Stomach (tissue), 9 donors: ENCODE measurements around the gene WDR62. TPM values are rescaled to one million over a fixed set of nuclear protein-coding genes. Genes with fewer than 3 reads are reported as not detected.

Experiments used
- DNase-seq, 2 donors: peaks; one replicate each; pipeline versions ENCODE4 v3.0.0 to v3.0.0-alpha.2; 2013 to 2019
- H3K27ac ChIP-seq, 5 donors: fragments of 200-600 bp in 4 of 5; sonication (generic) in 4 of 5; one replicate each; pipeline ENCODE4 v1.5.1; 2013 to 2019; ENCODE audit warnings: mild to moderate bottlenecking in 1 of 5, moderate library complexity in 1 of 5
- H3K27me3 ChIP-seq, 3 donors: fragments of 200-600 bp; sonication (generic); one replicate each; pipeline ENCODE4 v1.5.1; 2017 to 2019; ENCODE audit warnings: mixed run types in 1 of 3
- H3K36me3 ChIP-seq, 4 donors: fragments of 200-600 bp; sonication (generic); 1 replicate in 3 of 4; 2 replicates in 1 of 4; pipeline ENCODE4 v1.5.1; 2016 to 2019
- H3K4me1 ChIP-seq, 4 donors: fragments of 200-600 bp; sonication (generic); one replicate each; pipeline ENCODE4 v1.5.1; 2016 to 2019
- H3K4me3 ChIP-seq, 4 donors: fragments of 200-600 bp; sonication (generic) in 3 of 4; one replicate each; pipeline ENCODE4 v1.5.1; 2016 to 2019; ENCODE audit warnings: mild to moderate bottlenecking in 1 of 4
- H3K9me3 ChIP-seq, 4 donors: fragments of 200-600 bp; sonication (generic); one replicate each; pipeline ENCODE4 v1.5.1; 2016 to 2019
- CTCF ChIP-seq, 7 experiments: fragments of 450-650 bp in 4 of 7; fragments of 200-600 bp in 3 of 7; sonication (generic) in 3 of 7; IDR thresholded peaks; one replicate each; pipeline ENCODE4 v1.5.1; 2016 to 2019; ENCODE audit warnings: antibody characterized with exemption in 7 of 7, control low read depth in 2 of 7, mild to moderate bottlenecking in 1 of 7
- EP300 ChIP-seq: sonication (generic); formaldehyde crosslinking; IDR thresholded peaks from one replicate; pipeline ENCODE4 v1.6.1; 2017; ENCODE audit warnings: antibody characterized with exemption
- POLR2A ChIP-seq, 4 donors: fragments of 450-650 bp; IDR thresholded peaks; one replicate each; pipeline ENCODE4 v1.6.1; 2016; ENCODE audit warnings: antibody characterized with exemption in 4 of 4, control low read depth in 2 of 4, mild to moderate bottlenecking in 1 of 4, moderate library complexity in 1 of 4
- POLR2AphosphoS5 ChIP-seq, 3 donors: sonication (generic); formaldehyde crosslinking; IDR thresholded peaks; one replicate each; pipeline ENCODE4 v1.6.1; 2016; ENCODE audit warnings: antibody characterized with exemption in 3 of 3
- WGBS, 5 donors: extraction: QIAGEN DNeasy Blood & Tissue Kit in 3 of 5; methylation state at CpG; one replicate each; pipeline versions ENCODE4 v1.1.5 to v1.1.7; 2013 to 2018; 5-methylcytosine and 5-hydroxymethylcytosine counted together
- intact Hi-C: fragments of 100-400 bp; cut with DNase I; formaldehyde crosslinking; loops from one replicate; pipeline ENCODE4 v1.15.1; 2023; ENCODE audit warnings: low total_unique reads
- polyA plus RNA-seq, 3 donors: library from polyadenylated mRNA; stranded (reverse); fragments of 200-250 nt; gene quantifications; one replicate each; pipeline ENCODE4 v1.2.3, GENCODE V29; 2013
- total RNA-seq, 5 donors: library from RNA; depleted of rRNA; stranded (reverse); fragments of >200 nt; gene quantifications; one replicate each; pipeline versions ENCODE4 v1.1.0 to v1.2.3, GENCODE V29; 2014 to 2016
- donor health status: healthy with polysubstance abuse.
- donor health status: Bipolar disorder and iron deficiency.
- donor health status: healthy.

The WDR62 gene
- total and polyA plus RNA-seq, 8 donors: 0.29 to 15.2 (median 1.8) TPM

DNA sequence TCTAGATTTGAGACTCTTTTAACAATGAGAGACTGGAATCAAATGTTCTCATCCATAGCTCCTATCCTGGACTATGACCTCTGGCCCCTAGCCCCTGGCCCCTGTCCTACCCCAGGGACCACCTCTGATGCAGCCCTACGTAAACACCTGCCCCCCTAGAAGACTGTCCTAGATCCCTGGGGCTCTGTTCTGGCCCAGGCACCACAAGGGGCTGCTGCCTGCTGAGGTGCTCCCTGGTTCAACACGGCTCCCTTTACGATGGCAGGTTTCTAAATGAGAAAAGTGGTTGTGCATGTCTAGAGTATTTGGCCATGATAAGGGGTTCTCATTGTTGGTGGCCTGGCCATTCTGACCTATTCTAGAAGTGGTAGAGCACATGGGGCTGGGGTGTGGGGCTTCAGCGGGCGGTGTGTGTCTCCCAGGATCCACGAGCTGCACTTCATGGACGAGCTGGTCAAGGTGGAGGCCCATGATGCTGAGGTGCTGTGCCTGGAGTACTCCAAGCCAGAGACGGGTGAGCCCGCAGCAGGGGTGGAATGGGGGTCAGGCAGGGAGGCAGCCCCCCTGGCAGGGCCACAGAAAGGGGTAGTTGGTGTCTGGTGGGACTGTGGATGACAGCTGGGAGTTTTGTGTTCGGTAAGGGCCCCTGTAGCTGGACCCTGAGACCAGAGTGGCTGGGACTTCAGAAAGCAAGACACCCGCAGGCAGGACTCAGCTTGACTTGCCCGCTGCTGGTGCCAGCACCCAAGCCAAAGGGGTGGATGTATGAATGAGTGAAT, 29.7 kb downstream of the WDR62 start:
- intact Hi-C loops: no loop called here
- WGBS, 5 donors: 91 to 96% (median 93%) methylated on average over 12 of the region's 12 CpGs

GRCh38 chr19:36086326-36086725, 31.6 kb downstream of the WDR62 start:
- Histone ChIP-seq H3K4me3 (no peak overlapping the region), H3K27ac (no peak overlapping the region), H3K4me1 (no peaks in the 10 kb centered on the region), H3K36me3 (peaks cover 0 to 25% (median 0%) of the 10 kb centered on the region in 4 donors), H3K27me3 (no peaks in the 10 kb centered on the region), H3K9me3 (no peaks in the 10 kb centered on the region)
- intact Hi-C loops: no loop called here
- no peak for TF ChIP-seq POLR2AphosphoS5 (IDR thresholded peaks at IDR 0.05)
- TF ChIP-seq CTCF (IDR thresholded peaks at IDR 0.05): no peak
- no peak for DNase-seq
- WGBS, 5 donors: 96 to 99% (median 98%) methylated on average over 5 to 9 of the region's 9 CpGs

More for the DNA sequence above, 29.7 kb downstream of the WDR62 start:
- TF ChIP-seq EP300 (no peak), CTCF (IDR thresholded peaks at IDR 0.05) (no peak), POLR2A (IDR thresholded peaks at IDR 0.05) (no peak), POLR2AphosphoS5 (IDR thresholded peaks at IDR 0.05) (no peak)
- H3K27me3 ChIP-seq: no peaks in the 10 kb centered on the region
- no peak for DNase-seq
- no peak overlapping the region for H3K4me3 ChIP-seq
- no peaks in the 10 kb centered on the region for H3K4me1 ChIP-seq
- no peaks in the 10 kb centered on the region for H3K9me3 ChIP-seq
- no peak overlapping the region for H3K27ac ChIP-seq
- peaks cover 0 to 26% (median 0%) of the 10 kb centered on the region in 4 donors for H3K36me3 ChIP-seq

DNA sequence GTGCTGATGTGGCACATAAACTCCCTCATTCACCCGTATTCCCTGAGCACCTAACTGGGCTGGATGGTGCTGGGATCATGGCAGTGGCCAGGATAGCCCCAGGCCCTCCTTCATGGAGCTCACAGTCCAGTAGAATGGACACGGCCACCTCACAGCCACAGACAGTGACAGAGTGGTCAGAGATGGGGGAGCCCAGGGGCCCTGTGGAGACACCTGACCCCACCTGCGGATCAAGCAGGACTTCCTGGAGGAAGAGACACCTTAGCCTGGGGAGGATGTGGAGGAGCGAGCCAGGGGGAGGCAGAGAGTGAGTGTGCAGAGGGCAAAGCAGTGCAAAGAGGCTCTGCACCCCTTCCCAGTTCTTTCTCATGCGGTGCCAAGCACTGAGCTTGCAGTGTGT, 35.1 kb downstream of the WDR62 start:
- 93 to 100% (median 98%) methylated on average over 4 to 5 of the region's 5 CpGs for WGBS, 5 donors
- no peak overlapping the region for H3K27ac ChIP-seq
- no peaks in the 10 kb centered on the region for H3K9me3 ChIP-seq
- no peaks in the 10 kb centered on the region for H3K27me3 ChIP-seq
- TF ChIP-seq EP300: no peak
- no peak for TF ChIP-seq POLR2AphosphoS5 (IDR thresholded peaks at IDR 0.05)
- TF ChIP-seq CTCF (IDR thresholded peaks at IDR 0.05): no peak
- no peak for TF ChIP-seq POLR2A (IDR thresholded peaks at IDR 0.05)
- DNase-seq: no peak
- H3K4me3 ChIP-seq: no peak overlapping the region
- intact Hi-C loops: no loop called here
- no peaks in the 10 kb centered on the region for H3K4me1 ChIP-seq
- peaks cover 0 to 10% (median 0%) of the 10 kb centered on the region in 4 donors for H3K36me3 ChIP-seq

- H3K4me1 ChIP-seq: no peaks in the 10 kb centered on the region
- intact Hi-C loops: no loop called here
- DNase-seq: no peak
- no peak overlapping the region for H3K4me3 ChIP-seq
- H3K36me3 ChIP-seq: peaks cover 0 to 10% (median 0%) of the 10 kb centered on the region in 4 donors
- no peak overlapping the region for H3K27ac ChIP-seq
- TF ChIP-seq POLR2AphosphoS5 (IDR thresholded peaks at IDR 0.05) (no peak), CTCF (IDR thresholded peaks at IDR 0.05) (no peak), EP300 (no peak), POLR2A (IDR thresholded peaks at IDR 0.05) (no peak)
- 79 to 92% (median 88%) methylated on average over 9 to 13 of the region's 13 CpGs for WGBS, 5 donors
- no peaks in the 10 kb centered on the region for H3K27me3 ChIP-seq
- no peaks in the 10 kb centered on the region for H3K9me3 ChIP-seq
Measured at GRCh38 chr19:36090910-36091695, 36.4 kb downstream of the WDR62 start.
